Measurements from ENCODE around the gene PON1.

- no peak for TF ChIP-seq CTCF (IDR thresholded peaks at IDR 0.05)
- no peak for TF ChIP-seq POLR2A (IDR thresholded peaks at IDR 0.05)
Observed at GRCh38 chr7:95255691-95256090, 68.6 kb downstream of the PON1 start.

All from adrenal gland (tissue), 5 donors.